ENCODE data around the gene OAF.
A peak's percentile ranks its signal among the peaks of the same experiment; 100 is the strongest.
"Not testable (repeated sequence)": the region's sequence is repeated elsewhere in the genome, so short reads cannot be mapped to it uniquely, and the experiment has no call there.

Gene OAF

DNA sequence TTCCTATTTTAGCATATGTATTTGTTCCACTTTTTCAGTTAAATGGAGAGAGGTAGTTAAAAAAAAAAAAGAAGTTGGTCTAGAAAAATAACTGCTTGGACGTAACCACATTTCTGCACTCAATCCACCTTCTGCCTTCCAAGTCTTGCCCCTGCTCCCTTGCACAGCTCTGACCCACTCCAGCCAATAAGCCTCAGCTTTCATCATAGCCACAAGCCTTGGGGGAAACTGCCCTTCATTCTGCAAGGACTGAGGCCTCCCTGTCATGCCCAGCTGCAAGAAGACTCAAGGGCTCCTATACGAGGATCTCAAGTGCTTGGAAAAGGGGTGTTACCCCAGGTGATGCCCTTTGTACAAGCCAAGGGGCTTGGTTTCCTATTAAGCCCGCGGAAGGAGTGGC, 36.0 kb upstream of the OAF start:
- 0 out of 2 replicates have a peak, but pooled peaks cover 1% of the 10 kb centered on the region for H3K4me1 ChIP-seq (ENCODE audit: control insufficient read depth, insufficient read depth, low read length)
- peaks cover 93% of the 10 kb centered on the region for H3K27me3 ChIP-seq (ENCODE audit: control insufficient read depth, insufficient read depth, low read length)
- no peak overlapping the region for H3K27ac ChIP-seq (ENCODE audit: low read depth, low read length)
- no peaks in the 10 kb centered on the region for H3K9me3 ChIP-seq (ENCODE audit: control insufficient read depth, insufficient read depth, low read depth, low read length)
- H3K9ac ChIP-seq (ENCODE audit: low read length), result no peak overlapping the region
- no peak overlapping the region for H3K4me3 ChIP-seq (ENCODE audit: low read depth, low read length)
- no peaks in the 10 kb centered on the region for H3K36me3 ChIP-seq (ENCODE audit: control insufficient read depth, insufficient read depth, low read length)

DNA sequence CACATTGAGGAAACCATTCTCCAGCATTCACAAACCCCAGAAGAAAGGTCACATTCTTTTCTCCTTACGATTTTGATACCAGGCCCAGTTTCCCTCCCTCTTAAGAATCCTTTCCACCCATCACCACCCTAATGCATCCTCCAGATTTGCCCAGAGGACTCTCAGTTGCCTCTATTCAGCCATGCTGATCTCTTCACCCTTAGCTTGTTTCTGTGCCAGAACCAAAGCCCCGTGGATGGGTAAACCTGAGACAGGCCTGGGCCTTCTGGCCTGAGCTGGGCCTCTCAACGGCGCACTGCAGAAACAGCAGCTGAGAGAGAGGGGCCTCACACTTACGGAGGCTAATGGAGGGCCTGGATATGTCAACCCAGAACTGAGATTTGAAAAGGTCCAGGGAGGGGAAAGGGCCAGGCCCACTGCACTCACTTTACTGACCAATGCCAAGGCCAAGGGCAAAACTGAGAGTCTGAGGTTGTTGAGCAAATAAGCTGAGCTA, 32.2 kb upstream of the OAF start:
- Histone ChIP-seq H3K9ac (ENCODE audit: low read length) (no peak overlapping the region), H3K4me3 (ENCODE audit: low read depth, low read length) (no peak overlapping the region), H3K27me3 (ENCODE audit: control insufficient read depth, insufficient read depth, low read length) (peaks cover 81% of the 10 kb centered on the region), H3K36me3 (ENCODE audit: control insufficient read depth, insufficient read depth, low read length) (no peaks in the 10 kb centered on the region), H3K9me3 (ENCODE audit: control insufficient read depth, insufficient read depth, low read depth, low read length) (no peaks in the 10 kb centered on the region), H3K27ac (ENCODE audit: low read depth, low read length) (no peak overlapping the region), H3K4me1 (ENCODE audit: control insufficient read depth, insufficient read depth, low read length) (peaks cover 12% of the 10 kb centered on the region)

- Histone ChIP-seq H3K4me3 (ENCODE audit: low read depth, low read length) (no peak overlapping the region), H3K9me3 (ENCODE audit: control insufficient read depth, insufficient read depth, low read depth, low read length) (no peaks in the 10 kb centered on the region)
Measured at GRCh38 chr11:120179057-120179672, 31.7 kb upstream of the OAF start.

DNA sequence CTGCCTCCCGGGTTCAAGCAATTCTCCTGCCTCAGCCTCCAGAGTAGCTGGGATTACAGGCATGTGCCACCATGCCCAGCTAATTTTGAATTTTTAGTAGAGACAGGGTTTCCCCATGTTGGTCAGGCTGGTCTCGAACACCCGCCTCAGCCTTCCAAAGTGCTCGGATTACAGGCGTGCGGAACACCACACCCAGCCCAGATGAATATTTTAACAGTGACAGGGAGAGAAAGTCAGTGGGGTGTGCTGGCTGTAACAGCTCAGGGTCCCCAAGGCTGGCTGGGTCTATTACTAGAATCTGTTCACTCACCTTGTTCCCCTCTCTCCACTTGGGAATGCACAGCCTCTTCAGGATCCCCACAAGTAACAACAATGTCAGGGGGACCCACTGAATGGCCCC, 30.8 kb upstream of the OAF start:
- not testable (repeated sequence) for H3K4me3 ChIP-seq (ENCODE audit: low read depth, low read length); H3K27ac ChIP-seq (ENCODE audit: low read depth, low read length)
- peaks cover 67% of the 10 kb centered on the region for H3K27me3 ChIP-seq (ENCODE audit: control insufficient read depth, insufficient read depth, low read length)

More at GRCh38 chr11:120179057-120179672, 31.7 kb upstream of the OAF start:
- H3K4me1 ChIP-seq (ENCODE audit: control insufficient read depth, insufficient read depth, low read length), result peaks cover 12% of the 10 kb centered on the region
- H3K27ac ChIP-seq (ENCODE audit: low read depth, low read length), result no peak overlapping the region
- H3K27me3 ChIP-seq (ENCODE audit: control insufficient read depth, insufficient read depth, low read length), result peaks cover 75% of the 10 kb centered on the region
- no peaks in the 10 kb centered on the region for H3K36me3 ChIP-seq (ENCODE audit: control insufficient read depth, insufficient read depth, low read length)
- no peak overlapping the region for H3K9ac ChIP-seq (ENCODE audit: low read length)

DNA sequence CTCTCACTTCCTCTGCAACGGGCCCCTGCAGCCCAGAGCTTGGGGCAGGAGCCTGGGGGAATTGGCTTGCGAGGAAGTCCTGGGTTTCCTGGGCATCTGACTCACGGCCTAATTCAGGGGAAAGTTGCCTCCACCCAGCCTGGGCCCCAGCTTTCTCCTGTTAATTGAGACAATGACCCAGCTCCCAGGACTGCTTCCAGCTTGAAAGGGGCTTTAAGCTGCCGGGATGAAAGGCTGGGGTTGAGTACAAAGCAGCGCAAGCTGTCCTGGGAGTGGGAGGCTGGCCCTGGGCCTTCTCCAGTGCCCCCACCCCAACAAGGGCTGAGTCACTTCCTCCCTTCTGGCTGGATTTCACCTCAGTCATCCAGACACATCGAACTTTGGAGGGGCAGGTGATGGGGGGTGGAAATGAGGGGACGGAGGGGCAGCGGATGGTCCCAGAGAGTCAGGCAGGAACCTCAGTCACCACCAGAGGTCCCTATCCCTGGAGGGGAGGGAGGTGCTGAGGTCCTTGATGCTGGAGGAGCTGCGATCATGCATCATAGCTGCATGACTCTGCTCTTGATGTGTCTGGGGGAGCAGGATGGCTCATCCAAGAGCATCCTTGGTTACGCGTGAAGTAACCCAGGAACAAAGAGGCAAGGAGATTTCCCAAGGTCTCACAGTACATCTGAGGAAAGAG, 30.1 kb upstream of the OAF start:
- no peak overlapping the region for H3K4me3 ChIP-seq (ENCODE audit: low read depth, low read length)
- peak overlapping the region; percentile 10 for H3K9ac ChIP-seq (ENCODE audit: low read length)
- no peaks in the 10 kb centered on the region for H3K36me3 ChIP-seq (ENCODE audit: control insufficient read depth, insufficient read depth, low read length)
- no peaks in the 10 kb centered on the region for H3K9me3 ChIP-seq (ENCODE audit: control insufficient read depth, insufficient read depth, low read depth, low read length)
- H3K4me1 ChIP-seq (ENCODE audit: control insufficient read depth, insufficient read depth, low read length), result peaks cover 12% of the 10 kb centered on the region
- no peak overlapping the region for H3K27ac ChIP-seq (ENCODE audit: low read depth, low read length)
- H3K27me3 ChIP-seq (ENCODE audit: control insufficient read depth, insufficient read depth, low read length), result peaks cover 60% of the 10 kb centered on the region

More for the DNA sequence above, 30.8 kb upstream of the OAF start:
- not testable (repeated sequence) for H3K9me3 ChIP-seq (ENCODE audit: control insufficient read depth, insufficient read depth, low read depth, low read length); H3K36me3 ChIP-seq (ENCODE audit: control insufficient read depth, insufficient read depth, low read length)
- Histone ChIP-seq H3K9ac (ENCODE audit: low read length) (peak overlapping the region; percentile 10), H3K4me1 (ENCODE audit: control insufficient read depth, insufficient read depth, low read length) (peaks cover 12% of the 10 kb centered on the region)

GRCh38 chr11:120181376-120181975, 29.4 kb upstream of the OAF start:
- Histone ChIP-seq H3K27me3 (ENCODE audit: control insufficient read depth, insufficient read depth, low read length) (peaks cover 54% of the 10 kb centered on the region), H3K27ac (ENCODE audit: low read depth, low read length) (no peak overlapping the region), H3K4me1 (ENCODE audit: control insufficient read depth, insufficient read depth, low read length) (peaks cover 12% of the 10 kb centered on the region)

DNA sequence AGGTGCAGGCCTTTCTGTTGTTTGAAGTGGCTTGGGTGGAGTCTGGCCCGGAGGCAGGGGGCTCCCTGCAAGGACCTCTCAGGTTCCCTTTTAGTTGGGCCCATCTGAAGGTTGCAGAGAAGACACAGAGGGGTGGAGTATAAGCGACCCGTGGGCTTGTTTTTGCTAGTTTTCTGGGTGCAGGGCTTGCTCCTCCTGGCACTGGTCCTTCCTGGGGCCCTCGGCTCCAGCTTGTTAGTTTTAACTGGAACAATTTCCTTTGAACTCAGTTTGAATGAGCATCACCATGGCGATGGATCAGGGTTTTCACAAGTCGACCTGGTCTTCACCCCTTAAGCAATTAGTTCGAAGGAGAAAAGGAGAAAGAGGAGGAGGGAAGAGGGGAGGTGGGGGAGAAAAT, 28.5 kb upstream of the OAF start:
- Histone ChIP-seq H3K4me3 (ENCODE audit: low read depth, low read length) (no peak overlapping the region), H3K9me3 (ENCODE audit: control insufficient read depth, insufficient read depth, low read depth, low read length) (no peaks in the 10 kb centered on the region), H3K9ac (ENCODE audit: low read length) (no peak overlapping the region), H3K27me3 (ENCODE audit: control insufficient read depth, insufficient read depth, low read length) (peaks cover 49% of the 10 kb centered on the region), H3K27ac (ENCODE audit: low read depth, low read length) (no peak overlapping the region), H3K36me3 (ENCODE audit: control insufficient read depth, insufficient read depth, low read length) (no peaks in the 10 kb centered on the region), H3K4me1 (ENCODE audit: control insufficient read depth, insufficient read depth, low read length) (peaks cover 12% of the 10 kb centered on the region)

More at GRCh38 chr11:120181376-120181975, 29.4 kb upstream of the OAF start:
- no peak overlapping the region for H3K4me3 ChIP-seq (ENCODE audit: low read depth, low read length)
- no peaks in the 10 kb centered on the region for H3K9me3 ChIP-seq (ENCODE audit: control insufficient read depth, insufficient read depth, low read depth, low read length)
- no peaks in the 10 kb centered on the region for H3K36me3 ChIP-seq (ENCODE audit: control insufficient read depth, insufficient read depth, low read length)
- no peak overlapping the region for H3K9ac ChIP-seq (ENCODE audit: low read length)

- peaks cover 15% of the 10 kb centered on the region for H3K4me1 ChIP-seq (ENCODE audit: control insufficient read depth, insufficient read depth, low read length)
- no peak overlapping the region for H3K27ac ChIP-seq (ENCODE audit: low read depth, low read length)
- peaks cover 44% of the 10 kb centered on the region for H3K27me3 ChIP-seq (ENCODE audit: control insufficient read depth, insufficient read depth, low read length)
- H3K9me3 ChIP-seq (ENCODE audit: control insufficient read depth, insufficient read depth, low read depth, low read length), result no peaks in the 10 kb centered on the region
- no peaks in the 10 kb centered on the region for H3K36me3 ChIP-seq (ENCODE audit: control insufficient read depth, insufficient read depth, low read length)
- H3K9ac ChIP-seq (ENCODE audit: low read length), result no peak overlapping the region
- H3K4me3 ChIP-seq (ENCODE audit: low read depth, low read length), result no peak overlapping the region
Measured at GRCh38 chr11:120182790-120183491, 27.9 kb upstream of the OAF start.

DNA sequence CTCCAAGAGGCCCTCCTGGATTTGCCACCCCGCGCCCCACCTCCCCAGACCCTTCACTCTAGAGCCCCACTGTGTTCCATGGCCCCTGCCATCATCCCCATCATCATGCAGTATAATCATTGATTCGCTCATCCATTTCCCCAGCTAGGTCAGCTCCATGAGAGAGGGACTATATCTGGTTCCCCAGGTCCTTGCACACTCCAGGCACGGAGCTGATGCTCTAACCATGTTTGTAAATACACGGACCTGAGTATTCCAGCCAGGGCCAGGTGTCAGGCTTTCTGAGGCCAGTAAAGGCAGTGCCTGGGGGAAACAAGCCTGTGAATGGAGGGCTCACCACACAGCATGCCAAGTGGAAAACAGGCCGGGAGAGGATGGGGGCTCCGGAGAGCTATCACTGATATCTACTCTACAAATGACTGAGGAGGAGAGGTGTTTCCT, 27.1 kb upstream of the OAF start:
- peaks cover 37% of the 10 kb centered on the region for H3K27me3 ChIP-seq (ENCODE audit: control insufficient read depth, insufficient read depth, low read length)
- H3K27ac ChIP-seq (ENCODE audit: low read depth, low read length), result no peak overlapping the region
- peaks cover 15% of the 10 kb centered on the region for H3K4me1 ChIP-seq (ENCODE audit: control insufficient read depth, insufficient read depth, low read length)
- H3K9me3 ChIP-seq (ENCODE audit: control insufficient read depth, insufficient read depth, low read depth, low read length), result no peaks in the 10 kb centered on the region
- H3K4me3 ChIP-seq (ENCODE audit: low read depth, low read length), result no peak overlapping the region
- no peaks in the 10 kb centered on the region for H3K36me3 ChIP-seq (ENCODE audit: control insufficient read depth, insufficient read depth, low read length)
- H3K9ac ChIP-seq (ENCODE audit: low read length), result no peak overlapping the region

DNA sequence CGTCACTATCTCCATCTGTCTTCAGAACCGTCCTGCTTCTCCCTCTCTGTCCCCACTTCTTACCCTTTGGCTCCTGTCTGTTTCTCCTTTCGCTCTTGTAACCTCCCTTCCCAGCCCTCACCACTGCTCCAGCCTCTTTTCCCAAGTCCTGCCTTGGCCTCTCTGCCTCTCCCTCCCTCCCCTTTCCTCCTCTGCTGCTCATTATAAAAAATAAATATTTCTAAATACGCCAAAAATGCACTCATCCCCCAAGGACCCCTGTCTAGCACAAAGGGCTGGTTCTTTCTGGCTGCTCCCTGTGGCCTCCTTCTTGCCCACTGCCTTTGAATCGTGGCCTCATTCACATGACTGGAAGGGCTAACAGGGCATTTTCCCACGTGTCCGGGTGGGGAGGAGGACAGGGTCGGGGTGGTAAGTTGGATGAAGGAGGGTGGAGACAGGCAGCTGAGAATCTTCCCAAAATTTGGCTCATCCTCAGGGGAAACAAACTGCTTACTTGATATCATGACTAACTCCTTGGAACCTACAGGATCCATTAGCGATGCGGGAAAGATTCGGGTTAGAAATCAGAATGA, 26.4 kb upstream of the OAF start:
- Histone ChIP-seq H3K4me3 (ENCODE audit: low read depth, low read length) (no peak overlapping the region), H3K4me1 (ENCODE audit: control insufficient read depth, insufficient read depth, low read length) (peaks cover 15% of the 10 kb centered on the region), H3K27me3 (ENCODE audit: control insufficient read depth, insufficient read depth, low read length) (peaks cover 33% of the 10 kb centered on the region), H3K9ac (ENCODE audit: low read length) (no peak overlapping the region), H3K9me3 (ENCODE audit: control insufficient read depth, insufficient read depth, low read depth, low read length) (0 out of 2 replicates have a peak, but pooled peaks cover 5% of the 10 kb centered on the region), H3K27ac (ENCODE audit: low read depth, low read length) (no peak overlapping the region), H3K36me3 (ENCODE audit: control insufficient read depth, insufficient read depth, low read length) (no peaks in the 10 kb centered on the region)

All from HUES6 (cell line).